H1 (cell line): ENCODE results near the gene SLC7A10. TPM values are rescaled to one million over a fixed set of nuclear protein-coding genes. Genes with fewer than 3 reads are reported as not detected.

Experiments
- CTCF ChIA-PET: fragments of 300-600 bp; sonication (Branson Sonifier 250); formaldehyde crosslinking; loops from one replicate; lab custom pipeline; 2021; ENCODE audit not compliant: partially characterized antibody; lab: Charles Lee
- POLR2A ChIA-PET: fragments of 300-600 bp; sonication (Branson Sonifier 250); formaldehyde crosslinking; loops from one replicate; lab custom pipeline; 2021; ENCODE audit warnings: inconsistent platforms; ENCODE audit not compliant: partially characterized antibody; lab: Charles Lee
- DNase-seq, 2 experiments: peaks; one replicate each; pipeline versions ENCODE4 v3.0.0 to v3.0.0-alpha.2; 2010 to 2022; ENCODE audit warnings: low spot score in 2 of 2, low read depth in 1 of 2, mixed read lengths in 1 of 2
- FAIRE-seq: peaks from 2 replicates; lab custom pipeline; 2011; peaks lifted over from hg19 to GRCh38; lab: Jason Lieb, UNC
- H2AFZ ChIP-seq: 2 replicates; pipeline ENCODE4 v1.8.1; 2012; ENCODE audit warnings: low read length, inconsistent platforms
- H2AK5ac ChIP-seq: 2 replicates; pipeline ENCODE4 v1.6.1; 2013; ENCODE audit warnings: low read depth, low read length
- H2BK120ac ChIP-seq: replicated peaks from 2 replicates; pipeline ENCODE3; 2013; ENCODE audit warnings: low read depth, low read length, inconsistent platforms
- H2BK12ac ChIP-seq: 2 replicates; pipeline ENCODE4 v1.6.1; 2013; ENCODE audit warnings: low read depth, low read length
- H2BK15ac ChIP-seq: 2 replicates; pipeline ENCODE4 v1.6.1; 2013; ENCODE audit warnings: low read length
- H2BK20ac ChIP-seq: 2 replicates; pipeline ENCODE4 v1.6.1; 2013; ENCODE audit warnings: low read length
- H2BK5ac ChIP-seq: 2 replicates; pipeline ENCODE4 v1.6.1; 2013; ENCODE audit warnings: low read depth, low read length
- H3K14ac ChIP-seq: 2 replicates; pipeline ENCODE4 v1.6.1; 2013; ENCODE audit warnings: inconsistent platforms; ENCODE audit not compliant: insufficient read length
- H3K18ac ChIP-seq: 2 replicates; pipeline ENCODE4 v1.6.1; 2013; ENCODE audit warnings: low read length; ENCODE audit errors: extremely low read depth
- H3K23ac ChIP-seq: 2 replicates; pipeline ENCODE4 v1.6.1; 2013; ENCODE audit warnings: inconsistent platforms; ENCODE audit not compliant: insufficient read length
- H3K23me2 ChIP-seq: 2 replicates; pipeline ENCODE4 v1.6.1; 2013; ENCODE audit warnings: low read depth, low read length
- H3K27ac ChIP-seq: 2 replicates; pipeline ENCODE4 v1.6.1; 2011; ENCODE audit warnings: low read depth, low read length, inconsistent platforms
- H3K27me3 ChIP-seq, 4 experiments: replicated peaks in 1 of 4; 1 replicate in 1 of 4; 2 replicates in 3 of 4; pipeline versions ENCODE4 v1.6.1 to v1.8.1; 2011 to 2013; ENCODE audit warnings: low read length in 3 of 4, mild to moderate bottlenecking in 3 of 4, inconsistent platforms in 2 of 4, mixed read lengths in 2 of 4, moderate library complexity in 1 of 4; ENCODE audit not compliant: control insufficient read depth in 3 of 4, insufficient read depth in 3 of 4; ENCODE audit errors: extremely low read depth in 1 of 4
- H3K36me3 ChIP-seq, 4 experiments: 2 replicates each; pipeline versions ENCODE4 v1.6.1 to v1.8.1; 2011 to 2013; ENCODE audit warnings: mild to moderate bottlenecking in 4 of 4, low read length in 3 of 4, moderate library complexity in 2 of 4, control low read depth in 1 of 4, inconsistent platforms in 1 of 4; ENCODE audit not compliant: insufficient read depth in 4 of 4, control insufficient read depth in 2 of 4
- H3K4ac ChIP-seq: replicated peaks from 2 replicates; pipeline ENCODE3; 2013; ENCODE audit warnings: low read length, low read depth, mixed read lengths, inconsistent platforms; ENCODE audit not compliant: insufficient read length
- H3K4me1 ChIP-seq, 4 experiments: replicated peaks in 1 of 4; 1 replicate in 1 of 4; 2 replicates in 3 of 4; pipeline versions ENCODE4 v1.6.1 to v1.8.1; 2011 to 2013; ENCODE audit warnings: low read length in 3 of 4, inconsistent platforms in 2 of 4, mixed read lengths in 1 of 4; ENCODE audit not compliant: insufficient read depth in 4 of 4, control insufficient read depth in 3 of 4
- H3K4me2 ChIP-seq, 2 experiments: 2 replicates each; pipeline versions ENCODE4 v1.6.1 to v1.8.1; 2011 to 2013; ENCODE audit warnings: low read depth in 2 of 2, low read length in 2 of 2, control low read depth in 1 of 2, inconsistent platforms in 1 of 2, mild to moderate bottlenecking in 1 of 2; ENCODE audit not compliant: insufficient read depth in 1 of 2
- H3K4me3 ChIP-seq, 4 experiments: fragments of 200-600, 300-600 bp in 1 of 4; sonication (generic), shearing (Covaris generic), sonication (Bioruptor Twin) in 1 of 4; 2 replicates each; pipeline versions ENCODE4 v1.5.1 to v1.8.1; 2011 to 2016; ENCODE audit warnings: low read length in 4 of 4, low read depth in 3 of 4, control low read depth in 2 of 4, inconsistent platforms in 2 of 4, mild to moderate bottlenecking in 2 of 4, mixed read lengths in 1 of 4, moderate library complexity in 1 of 4; ENCODE audit not compliant: insufficient read depth in 2 of 4; ENCODE audit errors: extremely low read depth in 1 of 4
- H3K56ac ChIP-seq: replicated peaks from 2 replicates; pipeline ENCODE3; 2013; ENCODE audit warnings: low read depth, mild to moderate bottlenecking, mixed read lengths, low read length, inconsistent platforms; ENCODE audit not compliant: insufficient read length
- H3K79me1 ChIP-seq: 2 replicates; pipeline ENCODE4 v1.6.1; 2013; ENCODE audit warnings: low read depth, low read length, control low read depth
- H3K79me2 ChIP-seq, 2 experiments: 2 replicates each; pipeline versions ENCODE4 v1.6.1 to v1.8.1; 2012 to 2013; ENCODE audit warnings: low read length in 2 of 2, mild to moderate bottlenecking in 2 of 2, inconsistent platforms in 1 of 2; ENCODE audit not compliant: insufficient read depth in 2 of 2, control insufficient read depth in 1 of 2
- H3K9ac ChIP-seq, 4 experiments: replicated peaks in 1 of 4; 1 replicate in 1 of 4; 2 replicates in 3 of 4; pipeline versions ENCODE4 v1.6.1 to v1.8.1; 2011 to 2013; ENCODE audit warnings: low read depth in 3 of 4, low read length in 3 of 4, control low read depth in 2 of 4, mild to moderate bottlenecking in 2 of 4, moderate library complexity in 2 of 4, inconsistent platforms in 1 of 4; ENCODE audit errors: extremely low read depth in 1 of 4
- H3K9me3 ChIP-seq, 2 experiments: 2 replicates each; pipeline versions ENCODE4 v1.6.1 to v1.8.1; 2012 to 2013; ENCODE audit warnings: mild to moderate bottlenecking in 2 of 2, moderate library complexity in 2 of 2, control low read depth in 1 of 2, inconsistent platforms in 1 of 2, low read depth in 1 of 2, low read length in 1 of 2, mixed read lengths in 1 of 2; ENCODE audit not compliant: insufficient read depth in 2 of 2
- H4K20me1 ChIP-seq, 2 experiments: replicated peaks in 1 of 2; 2 replicates each; pipeline versions ENCODE3 to v1.8.1; 2011 to 2013; ENCODE audit warnings: inconsistent platforms in 2 of 2, low read length in 2 of 2, mild to moderate bottlenecking in 1 of 2; ENCODE audit not compliant: insufficient read depth in 2 of 2, control insufficient read depth in 1 of 2
- H4K5ac ChIP-seq: 2 replicates; pipeline ENCODE4 v1.6.1; 2013; ENCODE audit warnings: low read length, low read depth, mixed read lengths, inconsistent platforms; ENCODE audit not compliant: insufficient read length
- H4K8ac ChIP-seq: 2 replicates; pipeline ENCODE4 v1.8.0; 2013; ENCODE audit warnings: mild to moderate bottlenecking, moderate library complexity, low read length, inconsistent platforms; ENCODE audit not compliant: insufficient read depth; ENCODE audit errors: extremely low read depth
- H4K91ac ChIP-seq: replicated peaks from 2 replicates; pipeline ENCODE3; 2013; ENCODE audit warnings: low read length, mixed read lengths, inconsistent platforms; ENCODE audit not compliant: insufficient read length
- CHD2 ChIP-seq: IDR thresholded peaks from 2 replicates; pipeline ENCODE4 v1.6.1; 2012; ENCODE audit warnings: low read length, improper control_type of control experiment
- CREB1 ChIP-seq: IDR thresholded peaks from 2 replicates; pipeline ENCODE4 v1.6.1; 2012; ENCODE audit warnings: inconsistent platforms
- CTBP2 ChIP-seq: IDR thresholded peaks from 2 replicates; pipeline ENCODE4 v1.7.0; 2011; ENCODE audit warnings: borderline replicate concordance, mild to moderate bottlenecking, moderate library complexity, mixed read lengths, low read length; ENCODE audit not compliant: insufficient read depth, insufficient read length
- EGR1 ChIP-seq: IDR thresholded peaks from 2 replicates; pipeline ENCODE4 v1.6.1; 2011; ENCODE audit warnings: low read depth, low read length, borderline replicate concordance
- EZH2 ChIP-seq: fragments of 200-600 bp; sonication (generic); IDR thresholded peaks from 2 replicates; pipeline ENCODE4 v1.7.1; 2012; ENCODE audit warnings: low read depth, mild to moderate bottlenecking, moderate library complexity, low read length, inconsistent platforms; ENCODE audit not compliant: severe bottlenecking
- JUND ChIP-seq: IDR thresholded peaks from 2 replicates; pipeline ENCODE4 v1.6.1; 2011; ENCODE audit warnings: mild to moderate bottlenecking, improper control_type of control experiment, low read length
- RAD21 ChIP-seq, 2 experiments: IDR thresholded peaks in 1 of 2; conservative IDR thresholded peaks in 1 of 2; 2 replicates each; pipeline ENCODE4 v1.6.1; 2011; ENCODE audit warnings: low read depth in 2 of 2, low read length in 2 of 2, improper control_type of control experiment in 1 of 2, inconsistent platforms in 1 of 2, mild to moderate bottlenecking in 1 of 2, moderate library complexity in 1 of 2
- YY1 ChIP-seq: IDR thresholded peaks from 2 replicates; pipeline ENCODE4 v1.6.1; 2011; ENCODE audit warnings: low read depth, mild to moderate bottlenecking, low read length
- WGBS, 2 experiments: shearing (Covaris generic) in 1 of 2; methylation state at CpG; one replicate each; pipeline versions ENCODE4 v1.1.6 to v1.1.7; 2013 to 2015; ENCODE audit warnings: low lambda C conversion rate in 2 of 2, mixed read lengths in 2 of 2, inconsistent platforms in 1 of 2, low coverage in 1 of 2, missing lambda C conversion rate in 1 of 2; ENCODE audit not compliant: insufficient replicate concordance in 2 of 2, insufficient coverage in 1 of 2, insufficient read length in 1 of 2; ENCODE audit errors: extremely low coverage in 1 of 2, missing lambda C conversion rate in 1 of 2; 5-methylcytosine and 5-hydroxymethylcytosine counted together
- polyA plus RNA-seq, 7 experiments: library from polyadenylated mRNA; depleted of rRNA in 3 of 7; stranded (reverse) in 5 of 7; unstranded in 2 of 7; fragments of >200 nt in 5 of 7; fragments of 200-250 nt in 2 of 7; gene quantifications; 1 replicate in 5 of 7; 2 replicates in 1 of 7; 4 replicates in 1 of 7; pipeline versions ENCODE4 v1.2.1 to v1.2.3, GENCODE V29; 2011 to 2013; ENCODE audit warnings: missing spikeins in 2 of 7, mixed read lengths in 2 of 7
- total RNA-seq: library from RNA; stranded (reverse); fragmentation: NEBNext Ultra II Directional; extraction: Animal tissue kit (Norgen Biotek cat#: 25700); gene quantifications from 2 replicates; pipeline ENCODE4 v1.2.1, GENCODE V29; 2021
- TF ChIP-seq, protein P1 (sequence below): IDR thresholded peaks from 2 replicates; pipeline ENCODE4 v1.6.1; 2011; ENCODE audit warnings: low read depth, mild to moderate bottlenecking, low read length; ENCODE audit not compliant: insufficient read depth
- TF ChIP-seq, protein P2 (sequence below): IDR thresholded peaks from 2 replicates; pipeline ENCODE4 v1.6.1; 2011; ENCODE audit warnings: low read length, improper control_type of control experiment

Gene SLC7A10
- total and polyA plus RNA-seq, 2 of the 8 experiments (the other 6 are each of a cell fraction or from before 2014, with no cell fraction given), result 3.7 to 7.1 TPM

DNA sequence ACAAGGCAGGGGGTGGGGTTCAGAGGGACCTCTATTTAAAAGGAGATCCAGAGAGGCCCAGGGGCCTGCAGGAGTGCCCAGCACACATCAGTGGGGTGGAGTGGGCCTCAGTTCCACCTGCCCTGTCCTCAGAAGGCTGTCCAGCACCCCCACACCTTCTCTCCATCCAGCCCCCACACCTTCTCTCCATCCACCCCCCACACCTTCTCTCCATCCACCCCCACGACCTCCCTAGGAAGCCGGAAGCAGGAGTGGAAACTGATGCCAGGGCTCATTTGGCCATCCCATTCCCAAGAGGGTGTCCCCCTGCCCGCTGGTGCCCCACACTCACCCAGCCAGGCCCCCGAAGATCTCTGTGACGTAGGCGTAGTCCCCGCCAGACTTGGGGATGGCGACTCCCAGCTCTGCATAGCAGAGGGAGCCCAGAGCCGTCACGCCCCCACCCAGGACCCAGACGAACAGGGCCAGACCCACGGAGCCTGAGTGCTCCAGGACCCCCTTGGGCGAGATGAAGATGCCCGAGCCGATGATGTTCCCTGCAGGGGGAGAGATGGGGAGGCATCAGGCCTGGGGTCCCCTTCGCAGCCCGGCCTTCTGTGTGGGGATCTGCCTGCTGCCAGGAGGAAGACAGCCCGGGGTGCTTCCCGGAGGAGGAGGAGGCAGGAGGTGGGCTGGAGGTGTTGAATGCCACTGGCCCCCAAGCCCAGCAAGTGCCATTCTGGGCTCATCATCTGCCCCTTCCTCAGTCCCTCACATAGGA is 10.0 kb downstream of the SLC7A10 start:
- no peak overlapping the region for H2BK5ac ChIP-seq
- no peak overlapping the region for H3K4me2 ChIP-seq
- 81% methylated on average over 18 of the region's 19 CpGs; no CpG with 5 or more reads in 1 of the 2 experiments for WGBS, 2 experiments
- H3K9ac ChIP-seq, result no peak overlapping the region
- CTCF ChIA-PET, result interaction anchor here (0.6 to 3.8 kb wide), 14 partner anchors 8 to 933 kb away, joined by 3 to 21 read pairs (median 4); partner anchors contain the start of gene SLC7A10
- H2AFZ ChIP-seq, result no peak overlapping the region
- H3K18ac ChIP-seq, result no peak overlapping the region
- H4K8ac ChIP-seq, result peak overlapping the region; percentile 9; the same call in 1 of the 2 replicates
- H2BK15ac ChIP-seq, result no peak overlapping the region
- H4K91ac ChIP-seq, result no peak overlapping the region
- no peak for DNase-seq
- no peaks in the 10 kb centered on the region for H3K27me3 ChIP-seq
- no peaks in the 10 kb centered on the region for H3K23me2 ChIP-seq
- no peaks in the 10 kb centered on the region for H3K9me3 ChIP-seq
- FAIRE-seq, result no peak
- peaks cover 0 to 2% (median under 1%) of the 10 kb centered on the region in 4 experiments; a peak in 3 of 7 replicates for H3K4me1 ChIP-seq
- H3K23ac ChIP-seq, result no peak overlapping the region
- peaks cover 0 to 2% of the 10 kb centered on the region in 2 experiments for H4K20me1 ChIP-seq
- H3K79me2 ChIP-seq, result no peaks in the 10 kb centered on the region
- no peak overlapping the region for H4K5ac ChIP-seq
- no peak overlapping the region for H3K56ac ChIP-seq
- no peak overlapping the region for H3K14ac ChIP-seq
- H3K4me3 ChIP-seq, result no peak overlapping the region
- H2BK120ac ChIP-seq, result no peak overlapping the region
- H3K4ac ChIP-seq, result no peak overlapping the region
- POLR2A ChIA-PET, result interaction anchor here (1.4 kb wide), 1 partner anchor 9 kb away, joined by 3 read pairs; no protein-coding TSS in a partner anchor
- H3K36me3 ChIP-seq, result no peaks in the 10 kb centered on the region
- no peak overlapping the region for H2AK5ac ChIP-seq
- H2BK20ac ChIP-seq, result no peak overlapping the region
- no peak overlapping the region for H2BK12ac ChIP-seq
- no peak overlapping the region for H3K27ac ChIP-seq
- no peaks in the 10 kb centered on the region for H3K79me1 ChIP-seq
- TF ChIP-seq, protein P1, sequence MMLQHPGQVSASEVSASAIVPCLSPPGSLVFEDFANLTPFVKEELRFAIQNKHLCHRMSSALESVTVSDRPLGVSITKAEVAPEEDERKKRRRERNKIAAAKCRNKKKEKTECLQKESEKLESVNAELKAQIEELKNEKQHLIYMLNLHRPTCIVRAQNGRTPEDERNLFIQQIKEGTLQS, result no peak
- TF ChIP-seq CHD2 (no peak), RAD21 (IDR thresholded peaks at IDR 0.05 in 1 of 2, conservative IDR thresholded peaks at IDR 0.05 in 1 of 2; ENCODE audit: low read depth in 2 of 2, low read length in 2 of 2) (no peak), CTBP2 (no peak), YY1 (no peak), EGR1 (no peak), CREB1 (no peak), EZH2 (no peak), JUND (no peak)
- TF ChIP-seq, protein P2, sequence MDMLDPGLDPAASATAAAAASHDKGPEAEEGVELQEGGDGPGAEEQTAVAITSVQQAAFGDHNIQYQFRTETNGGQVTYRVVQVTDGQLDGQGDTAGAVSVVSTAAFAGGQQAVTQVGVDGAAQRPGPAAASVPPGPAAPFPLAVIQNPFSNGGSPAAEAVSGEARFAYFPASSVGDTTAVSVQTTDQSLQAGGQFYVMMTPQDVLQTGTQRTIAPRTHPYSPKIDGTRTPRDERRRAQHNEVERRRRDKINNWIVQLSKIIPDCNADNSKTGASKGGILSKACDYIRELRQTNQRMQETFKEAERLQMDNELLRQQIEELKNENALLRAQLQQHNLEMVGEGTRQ, result no peak
